SK-N-SH (cell line): ENCODE data around the gene CHAT.

Experiments
- CTCF ChIP-seq: fragments of 200-600 bp; sonication (generic); IDR thresholded peaks from 2 replicates; pipeline ENCODE4 v1.6.1; 2017; ENCODE audit warnings: antibody characterized with exemption, mild to moderate bottlenecking, moderate library complexity
- EP300 ChIP-seq, 2 experiments: IDR thresholded peaks; 2 replicates each; pipeline versions ENCODE4 v1.4.0 to v1.6.1; 2012; ENCODE audit warnings: borderline replicate concordance in 1 of 2, low read depth in 1 of 2, low read length in 1 of 2
- EZH2phosphoT487 ChIP-seq: fragments of 200-600 bp; sonication (generic); IDR thresholded peaks from 2 replicates; pipeline ENCODE4 v1.6.1; 2017; ENCODE audit warnings: low read depth, mixed run types, mild to moderate bottlenecking, antibody characterized with exemption, moderate library complexity, borderline replicate concordance
- GABPA ChIP-seq: IDR thresholded peaks from 2 replicates; pipeline ENCODE4 v1.4.0; 2012; ENCODE audit warnings: low read depth, mild to moderate bottlenecking
- JUND ChIP-seq: IDR thresholded peaks from 2 replicates; pipeline ENCODE4 v1.4.0; 2012
- MEF2A ChIP-seq: IDR thresholded peaks from 2 replicates; pipeline ENCODE4 v1.4.0; 2012; ENCODE audit warnings: low read depth, borderline replicate concordance
- POLR2AphosphoS5 ChIP-seq: IDR thresholded peaks from 2 replicates; pipeline ENCODE4 v1.6.1; 2012; ENCODE audit warnings: low read depth, low read length
- RAD21 ChIP-seq: IDR thresholded peaks from 2 replicates; pipeline ENCODE4 v1.6.1; 2012; ENCODE audit warnings: mild to moderate bottlenecking, low read length
- SIN3A ChIP-seq: IDR thresholded peaks from 2 replicates; pipeline ENCODE4 v1.6.1; 2012; ENCODE audit warnings: low read depth, mild to moderate bottlenecking, low read length, moderate library complexity, borderline replicate concordance

- TF ChIP-seq JUND: no peak
- no peak for TF ChIP-seq MEF2A
- no peak for TF ChIP-seq SIN3A
- no peak for TF ChIP-seq RAD21
- TF ChIP-seq CTCF: no peak
- no peak for TF ChIP-seq EP300 (IDR thresholded peaks at IDR 0.05; ENCODE audit: borderline replicate concordance in 1 of 2, low read depth in 1 of 2, low read length in 1 of 2)
- TF ChIP-seq GABPA: no peak
- no peak for TF ChIP-seq EZH2phosphoT487
- no peak for TF ChIP-seq POLR2AphosphoS5
Observed at GRCh38 chr10:49686651-49687050, 72.8 kb downstream of the CHAT start.
